Mammary epithelial cell (primary cell): ENCODE data around the gene EPC1.

ENCODE experiments used
- CTCF ChIP-seq, 2 donors: IDR thresholded peaks in 1 of 2; conservative IDR thresholded peaks in 1 of 2; 2 replicates each; pipeline ENCODE4 v1.5.1; 2011 to 2012; ENCODE audit warnings: inconsistent platforms in 2 of 2, low read length in 2 of 2, mild to moderate bottlenecking in 2 of 2, control low read depth in 1 of 2, low read depth in 1 of 2; ENCODE audit not compliant: insufficient read depth in 1 of 2; ENCODE audit errors: extremely low read depth in 1 of 2
- EZH2 ChIP-seq: IDR thresholded peaks from 2 replicates; pipeline ENCODE4 v1.6.1; 2012; ENCODE audit warnings: low read length, inconsistent platforms, borderline replicate concordance

GRCh38 chr10:32256613-32257437 is 90.1 kb downstream of the EPC1 start:
- no peak for TF ChIP-seq EZH2
- peak; percentile 94 to 98 for TF ChIP-seq CTCF (conservative IDR thresholded peaks at IDR 0.05 in 1 of 2, IDR thresholded peaks at IDR 0.05 in 1 of 2; ENCODE audit: extremely low read depth in 1 of 2, insufficient read depth in 1 of 2, low read depth in 1 of 2, low read length in 2 of 2)
